ENCODE data around the gene SMG6.

DNA sequence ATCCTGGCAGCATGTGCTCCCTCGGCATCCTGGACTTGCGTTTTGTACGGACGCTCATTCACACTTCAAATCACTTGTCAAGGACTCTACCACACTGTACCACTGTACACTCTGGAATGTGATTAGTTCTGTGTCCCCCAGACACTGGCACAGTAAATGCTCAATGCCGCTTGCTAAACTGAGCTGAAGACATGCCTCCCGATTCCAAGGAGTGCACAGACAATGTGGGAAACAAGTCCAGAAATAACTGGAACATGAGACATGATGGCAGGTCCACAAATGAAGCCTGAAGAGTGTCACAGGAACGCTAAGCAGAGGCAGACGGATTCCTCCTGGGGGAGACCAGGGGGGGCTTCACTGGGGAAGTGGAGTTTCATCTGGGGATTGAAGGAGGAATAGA is 226.5 kb downstream of the SMG6 start:
- TF ChIP-seq, protein P1, sequence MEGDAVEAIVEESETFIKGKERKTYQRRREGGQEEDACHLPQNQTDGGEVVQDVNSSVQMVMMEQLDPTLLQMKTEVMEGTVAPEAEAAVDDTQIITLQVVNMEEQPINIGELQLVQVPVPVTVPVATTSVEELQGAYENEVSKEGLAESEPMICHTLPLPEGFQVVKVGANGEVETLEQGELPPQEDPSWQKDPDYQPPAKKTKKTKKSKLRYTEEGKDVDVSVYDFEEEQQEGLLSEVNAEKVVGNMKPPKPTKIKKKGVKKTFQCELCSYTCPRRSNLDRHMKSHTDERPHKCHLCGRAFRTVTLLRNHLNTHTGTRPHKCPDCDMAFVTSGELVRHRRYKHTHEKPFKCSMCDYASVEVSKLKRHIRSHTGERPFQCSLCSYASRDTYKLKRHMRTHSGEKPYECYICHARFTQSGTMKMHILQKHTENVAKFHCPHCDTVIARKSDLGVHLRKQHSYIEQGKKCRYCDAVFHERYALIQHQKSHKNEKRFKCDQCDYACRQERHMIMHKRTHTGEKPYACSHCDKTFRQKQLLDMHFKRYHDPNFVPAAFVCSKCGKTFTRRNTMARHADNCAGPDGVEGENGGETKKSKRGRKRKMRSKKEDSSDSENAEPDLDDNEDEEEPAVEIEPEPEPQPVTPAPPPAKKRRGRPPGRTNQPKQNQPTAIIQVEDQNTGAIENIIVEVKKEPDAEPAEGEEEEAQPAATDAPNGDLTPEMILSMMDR (IDR thresholded peaks at IDR 0.05; ENCODE audit: low read length): no peak
- no peak for TF ChIP-seq EZH2 (IDR thresholded peaks at IDR 0.05; ENCODE audit: borderline replicate concordance, low read length)

Measured in OCI-LY1 (cell line).